SK-N-SH treated with all-trans-retinoic acid at 6 μM for 48 hours (cell line): ENCODE data around the gene GSKIP.
A peak's percentile ranks its signal among the peaks of the same experiment; 100 is the strongest.

Experiments
- ATAC-seq: fragments of 200-7000 bp; cut with Tn5 transposase; 3 replicates; pipeline ENCODE4 v1.9.1; 2020; ENCODE audit warnings: mild to moderate bottlenecking, moderate library complexity
- ARNTL ChIP-seq: fragments of 450-650 bp; formaldehyde crosslinking; IDR thresholded peaks from 2 replicates; pipeline ENCODE4 v1.5.0; 2020; ENCODE audit warnings: low read depth, mild to moderate bottlenecking, moderate library complexity, borderline replicate concordance
- BACH2 ChIP-seq: fragments of 250-450 bp; sonication (Bioruptor Pico); IDR thresholded peaks from 2 replicates; pipeline ENCODE4 v1.9.0; 2021; ENCODE audit warnings: mild to moderate bottlenecking, borderline replicate concordance
- CREB5 ChIP-seq: fragments of 250-450 bp; sonication (Bioruptor Pico); IDR thresholded peaks from 2 replicates; pipeline ENCODE4 v1.5.1; 2020; ENCODE audit warnings: low read depth, mild to moderate bottlenecking, moderate library complexity
- CSDC2 ChIP-seq: fragments of 250-450 bp; sonication (Bioruptor Pico); IDR thresholded peaks from 2 replicates; pipeline ENCODE4 v1.5.0; 2020; ENCODE audit warnings: mild to moderate bottlenecking, moderate library complexity
- CSRNP3 ChIP-seq: fragments of 250-450 bp; sonication (Bioruptor Pico); IDR thresholded peaks from 2 replicates; pipeline ENCODE4 v1.5.1; 2021; ENCODE audit warnings: mild to moderate bottlenecking, moderate library complexity
- ESRRG ChIP-seq: fragments of 250-450 bp; sonication (Bioruptor Pico); IDR thresholded peaks from 2 replicates; pipeline ENCODE4 v1.6.1; 2021; ENCODE audit warnings: mild to moderate bottlenecking
- GLIS3 ChIP-seq: fragments of 250-450 bp; sonication (Bioruptor Pico); IDR thresholded peaks from 2 replicates; pipeline ENCODE4 v1.5.0; 2020; ENCODE audit warnings: mild to moderate bottlenecking, moderate library complexity
- ISL1 ChIP-seq: fragments of 250-450 bp; sonication (Bioruptor Pico); IDR thresholded peaks from 2 replicates; pipeline ENCODE4 v2.1.2; 2022; ENCODE audit warnings: mild to moderate bottlenecking, moderate library complexity
- PPARA ChIP-seq: fragments of 250-450 bp; sonication (Bioruptor Pico); IDR thresholded peaks from 2 replicates; pipeline ENCODE4 v1.5.0; 2020; ENCODE audit warnings: mild to moderate bottlenecking, borderline replicate concordance
- RARB ChIP-seq: fragments of 250-450 bp; sonication (Bioruptor Pico); IDR thresholded peaks from 2 replicates; pipeline ENCODE4 v1.8.0; 2021; ENCODE audit warnings: mild to moderate bottlenecking, moderate library complexity
- SNAI2 ChIP-seq: fragments of 250-450 bp; sonication (Bioruptor Pico); IDR thresholded peaks from 2 replicates; pipeline ENCODE4 v1.5.0; 2020; ENCODE audit warnings: mild to moderate bottlenecking, moderate library complexity
- TCF4 ChIP-seq: fragments of 250-450 bp; sonication (Bioruptor Pico); IDR thresholded peaks from 2 replicates; pipeline ENCODE4 v1.8.0; 2021; ENCODE audit warnings: mild to moderate bottlenecking, moderate library complexity, borderline replicate concordance
- ZC3H10 ChIP-seq: fragments of 250-450 bp; sonication (Bioruptor Pico); IDR thresholded peaks from 2 replicates; pipeline ENCODE4 v1.5.1; 2021; ENCODE audit warnings: mild to moderate bottlenecking, moderate library complexity
- ZFP30 ChIP-seq: fragments of 450-650 bp; formaldehyde crosslinking; IDR thresholded peaks from 2 replicates; pipeline ENCODE4 v1.5.0; 2022; ENCODE audit warnings: mild to moderate bottlenecking, moderate library complexity
- ZNF565 ChIP-seq: fragments of 450-650 bp; formaldehyde crosslinking; conservative IDR thresholded peaks from 2 replicates; pipeline ENCODE4 v1.5.0; 2020; ENCODE audit warnings: low read depth, mild to moderate bottlenecking, moderate library complexity
- ZNF8 ChIP-seq: fragments of 450-650 bp; formaldehyde crosslinking; IDR thresholded peaks from 2 replicates; pipeline ENCODE4 v1.5.0; 2020; ENCODE audit warnings: mild to moderate bottlenecking, moderate library complexity
- TF ChIP-seq, protein P1 (sequence below): fragments of 250-450 bp; sonication (Bioruptor Pico); IDR thresholded peaks from 2 replicates; pipeline ENCODE4 v1.5.0; 2020; ENCODE audit warnings: mild to moderate bottlenecking, moderate library complexity
- TF ChIP-seq, protein P2 (sequence below): fragments of 250-450 bp; sonication (Bioruptor Pico); IDR thresholded peaks from 2 replicates; pipeline ENCODE4 v1.8.0; 2021; ENCODE audit warnings: low read depth, mild to moderate bottlenecking, moderate library complexity, borderline replicate concordance
- TF ChIP-seq, protein P3 (sequence below): fragments of 250-450 bp; sonication (Bioruptor Pico); IDR thresholded peaks from 2 replicates; pipeline ENCODE4 v1.8.0; 2020; ENCODE audit warnings: mild to moderate bottlenecking, moderate library complexity, borderline replicate concordance

GSKIP gene

GRCh38 chr14:96362965-96363750, at the start of gene GSKIP, which contains the start of gene ATG2B:
Gene GSKIP (plus strand): TSS chr14:96363526. CDS start chr14:96382248, 18,722 bp downstream.
Gene ATG2B (minus strand): TSS chr14:96363341. CDS start chr14:96362976, 365 bp downstream.
- TF ChIP-seq CSDC2 (peak; percentile 86), ISL1 (CRISPR knock-in tag) (no peak)
- TF ChIP-seq, protein P1, sequence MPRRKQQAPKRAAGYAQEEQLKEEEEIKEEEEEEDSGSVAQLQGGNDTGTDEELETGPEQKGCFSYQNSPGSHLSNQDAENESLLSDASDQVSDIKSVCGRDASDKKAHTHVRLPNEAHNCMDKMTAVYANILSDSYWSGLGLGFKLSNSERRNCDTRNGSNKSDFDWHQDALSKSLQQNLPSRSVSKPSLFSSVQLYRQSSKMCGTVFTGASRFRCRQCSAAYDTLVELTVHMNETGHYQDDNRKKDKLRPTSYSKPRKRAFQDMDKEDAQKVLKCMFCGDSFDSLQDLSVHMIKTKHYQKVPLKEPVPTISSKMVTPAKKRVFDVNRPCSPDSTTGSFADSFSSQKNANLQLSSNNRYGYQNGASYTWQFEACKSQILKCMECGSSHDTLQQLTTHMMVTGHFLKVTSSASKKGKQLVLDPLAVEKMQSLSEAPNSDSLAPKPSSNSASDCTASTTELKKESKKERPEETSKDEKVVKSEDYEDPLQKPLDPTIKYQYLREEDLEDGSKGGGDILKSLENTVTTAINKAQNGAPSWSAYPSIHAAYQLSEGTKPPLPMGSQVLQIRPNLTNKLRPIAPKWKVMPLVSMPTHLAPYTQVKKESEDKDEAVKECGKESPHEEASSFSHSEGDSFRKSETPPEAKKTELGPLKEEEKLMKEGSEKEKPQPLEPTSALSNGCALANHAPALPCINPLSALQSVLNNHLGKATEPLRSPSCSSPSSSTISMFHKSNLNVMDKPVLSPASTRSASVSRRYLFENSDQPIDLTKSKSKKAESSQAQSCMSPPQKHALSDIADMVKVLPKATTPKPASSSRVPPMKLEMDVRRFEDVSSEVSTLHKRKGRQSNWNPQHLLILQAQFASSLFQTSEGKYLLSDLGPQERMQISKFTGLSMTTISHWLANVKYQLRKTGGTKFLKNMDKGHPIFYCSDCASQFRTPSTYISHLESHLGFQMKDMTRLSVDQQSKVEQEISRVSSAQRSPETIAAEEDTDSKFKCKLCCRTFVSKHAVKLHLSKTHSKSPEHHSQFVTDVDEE: peak; percentile 22
- TF ChIP-seq, all 23 proteins: peak for 2
- ATAC-seq: peak; percentile 81

GRCh38 chr14:96316087-96316486, 47.2 kb upstream of the GSKIP start:
- no peak for ATAC-seq
- no peak for TF ChIP-seq CSDC2
- no peak for TF ChIP-seq ESRRG (CRISPR knock-in tag)
- TF ChIP-seq CSRNP3 (CRISPR knock-in tag): no peak
- TF ChIP-seq ZFP30 (CRISPR knock-in tag): no peak
- no peak for TF ChIP-seq TCF4 (CRISPR knock-in tag)
- TF ChIP-seq ISL1 (CRISPR knock-in tag): no peak
- no peak for TF ChIP-seq ZNF565 (CRISPR knock-in tag)
- TF ChIP-seq ZNF8: no peak
- no peak for TF ChIP-seq GLIS3 (CRISPR knock-in tag)
- TF ChIP-seq BACH2 (CRISPR knock-in tag): no peak
- no peak for TF ChIP-seq SNAI2 (CRISPR knock-in tag)
- TF ChIP-seq PPARA (CRISPR knock-in tag): no peak
- no peak for TF ChIP-seq ARNTL (CRISPR knock-in tag)
- TF ChIP-seq, protein P2, sequence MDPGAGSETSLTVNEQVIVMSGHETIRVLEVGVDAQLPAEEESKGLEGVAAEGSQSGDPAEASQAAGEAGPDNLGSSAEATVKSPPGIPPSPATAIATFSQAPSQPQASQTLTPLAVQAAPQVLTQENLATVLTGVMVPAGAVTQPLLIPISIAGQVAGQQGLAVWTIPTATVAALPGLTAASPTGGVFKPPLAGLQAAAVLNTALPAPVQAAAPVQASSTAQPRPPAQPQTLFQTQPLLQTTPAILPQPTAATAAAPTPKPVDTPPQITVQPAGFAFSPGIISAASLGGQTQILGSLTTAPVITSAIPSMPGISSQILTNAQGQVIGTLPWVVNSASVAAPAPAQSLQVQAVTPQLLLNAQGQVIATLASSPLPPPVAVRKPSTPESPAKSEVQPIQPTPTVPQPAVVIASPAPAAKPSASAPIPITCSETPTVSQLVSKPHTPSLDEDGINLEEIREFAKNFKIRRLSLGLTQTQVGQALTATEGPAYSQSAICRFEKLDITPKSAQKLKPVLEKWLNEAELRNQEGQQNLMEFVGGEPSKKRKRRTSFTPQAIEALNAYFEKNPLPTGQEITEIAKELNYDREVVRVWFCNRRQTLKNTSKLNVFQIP (CRISPR knock-in tag): no peak
- TF ChIP-seq, all 23 proteins: peak for 0

DNA sequence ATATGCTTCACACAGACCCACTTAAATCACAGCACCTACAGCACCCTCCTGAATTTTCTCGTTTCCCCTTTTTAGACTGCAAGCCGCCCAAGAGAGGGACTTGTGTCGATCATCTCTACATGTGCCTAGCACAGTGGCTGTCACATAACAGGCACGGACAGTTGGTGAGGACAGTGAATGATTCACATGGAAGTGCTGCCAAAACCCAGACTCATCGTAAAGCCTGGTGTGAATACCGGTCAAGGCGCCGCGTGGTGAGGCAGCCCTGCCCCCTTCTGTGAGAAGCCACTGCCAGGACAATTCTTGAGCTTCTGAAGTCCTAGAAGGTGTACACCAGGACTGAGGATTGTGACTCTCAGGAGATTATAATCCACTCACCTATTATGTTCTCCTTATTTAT, 44.5 kb upstream of the GSKIP start:
- TF ChIP-seq PPARA (CRISPR knock-in tag) (no peak), ISL1 (CRISPR knock-in tag) (no peak), SNAI2 (CRISPR knock-in tag) (no peak), TCF4 (CRISPR knock-in tag) (no peak), ZC3H10 (no peak), ZFP30 (CRISPR knock-in tag) (no peak), ZNF8 (no peak), CREB5 (CRISPR knock-in tag) (no peak), GLIS3 (CRISPR knock-in tag) (no peak), ZNF565 (CRISPR knock-in tag) (no peak), RARB (CRISPR knock-in tag) (no peak), ARNTL (CRISPR knock-in tag) (no peak)
- TF ChIP-seq, protein P3, sequence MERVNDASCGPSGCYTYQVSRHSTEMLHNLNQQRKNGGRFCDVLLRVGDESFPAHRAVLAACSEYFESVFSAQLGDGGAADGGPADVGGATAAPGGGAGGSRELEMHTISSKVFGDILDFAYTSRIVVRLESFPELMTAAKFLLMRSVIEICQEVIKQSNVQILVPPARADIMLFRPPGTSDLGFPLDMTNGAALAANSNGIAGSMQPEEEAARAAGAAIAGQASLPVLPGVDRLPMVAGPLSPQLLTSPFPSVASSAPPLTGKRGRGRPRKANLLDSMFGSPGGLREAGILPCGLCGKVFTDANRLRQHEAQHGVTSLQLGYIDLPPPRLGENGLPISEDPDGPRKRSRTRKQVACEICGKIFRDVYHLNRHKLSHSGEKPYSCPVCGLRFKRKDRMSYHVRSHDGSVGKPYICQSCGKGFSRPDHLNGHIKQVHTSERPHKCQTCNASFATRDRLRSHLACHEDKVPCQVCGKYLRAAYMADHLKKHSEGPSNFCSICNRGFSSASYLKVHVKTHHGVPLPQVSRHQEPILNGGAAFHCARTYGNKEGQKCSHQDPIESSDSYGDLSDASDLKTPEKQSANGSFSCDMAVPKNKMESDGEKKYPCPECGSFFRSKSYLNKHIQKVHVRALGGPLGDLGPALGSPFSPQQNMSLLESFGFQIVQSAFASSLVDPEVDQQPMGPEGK (CRISPR knock-in tag): no peak
- TF ChIP-seq, protein P1: no peak
- TF ChIP-seq, protein P2 (CRISPR knock-in tag): no peak
- ATAC-seq: no peak
